PFSK-1 (cell line): Measurements from ENCODE around the gene RNF223.

Source experiments
- FOXP2 ChIP-seq: optimal IDR thresholded peaks from 2 replicates; pipeline ENCODE3; 2011; ENCODE audit warnings: borderline replicate concordance, control low read depth, inconsistent platforms; ENCODE audit not compliant: insufficient read depth; ENCODE audit errors: extremely low read length, extremely low read depth
- POLR2AphosphoS5 ChIP-seq: IDR thresholded peaks from 2 replicates; pipeline ENCODE4 v1.6.1; 2012; ENCODE audit warnings: low read depth, mild to moderate bottlenecking, control low read depth, low read length, moderate library complexity
- REST ChIP-seq, 2 experiments: IDR thresholded peaks; 2 replicates each; pipeline versions ENCODE4 v1.6.1 to v1.8.0; 2011 to 2012; ENCODE audit warnings: low read depth in 2 of 2, low read length in 2 of 2, control low read depth in 1 of 2, inconsistent platforms in 1 of 2, mild to moderate bottlenecking in 1 of 2, moderate library complexity in 1 of 2; ENCODE audit not compliant: insufficient read depth in 1 of 2
- SIN3A ChIP-seq: IDR thresholded peaks from 2 replicates; pipeline ENCODE4 v1.6.1; 2012; ENCODE audit warnings: mild to moderate bottlenecking, low read length, moderate library complexity, borderline replicate concordance; ENCODE audit not compliant: insufficient read depth
- TAF1 ChIP-seq: IDR thresholded peaks from 2 replicates; pipeline ENCODE4 v1.6.1; 2012; ENCODE audit warnings: low read length, control low read depth, borderline replicate concordance; ENCODE audit not compliant: insufficient read depth

Gene RNF223

DNA sequence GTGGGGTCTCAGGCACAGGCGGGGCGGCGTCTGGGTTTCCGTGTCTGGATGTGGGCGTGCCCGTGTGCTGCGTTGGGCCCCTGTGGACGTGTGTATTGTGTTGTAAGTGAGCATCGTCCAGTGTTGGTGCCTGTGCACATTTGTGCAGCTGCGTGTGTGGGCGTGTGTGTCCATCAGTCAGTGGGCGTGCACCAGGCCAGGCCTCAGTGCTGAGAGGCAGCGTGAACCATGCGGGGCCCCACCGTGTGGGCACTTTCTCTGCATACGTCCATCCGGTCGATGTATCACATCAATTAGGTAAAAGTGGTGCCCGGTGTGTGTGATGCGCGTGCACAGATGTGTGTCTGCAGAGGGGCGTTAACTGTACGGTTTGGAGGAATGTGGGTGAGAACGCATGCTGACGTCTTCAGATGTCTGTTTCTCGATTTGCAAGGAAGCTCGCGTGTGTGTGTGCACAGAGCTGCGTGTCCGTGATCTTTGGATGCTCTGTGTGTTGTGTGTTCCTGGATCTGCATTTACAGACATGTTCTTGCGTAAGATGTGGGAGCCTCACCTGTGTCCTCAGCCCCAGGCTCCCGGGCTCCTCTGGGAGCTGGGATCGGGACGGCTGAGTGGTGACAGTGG, 29.5 kb downstream of the RNF223 start:
- TF ChIP-seq TAF1, result no peak
- no peak for TF ChIP-seq POLR2AphosphoS5
- no peak for TF ChIP-seq REST (IDR thresholded peaks at IDR 0.05; ENCODE audit: insufficient read depth in 1 of 2, low read depth in 2 of 2, low read length in 2 of 2)
- no peak for TF ChIP-seq FOXP2
- TF ChIP-seq SIN3A, result no peak

DNA sequence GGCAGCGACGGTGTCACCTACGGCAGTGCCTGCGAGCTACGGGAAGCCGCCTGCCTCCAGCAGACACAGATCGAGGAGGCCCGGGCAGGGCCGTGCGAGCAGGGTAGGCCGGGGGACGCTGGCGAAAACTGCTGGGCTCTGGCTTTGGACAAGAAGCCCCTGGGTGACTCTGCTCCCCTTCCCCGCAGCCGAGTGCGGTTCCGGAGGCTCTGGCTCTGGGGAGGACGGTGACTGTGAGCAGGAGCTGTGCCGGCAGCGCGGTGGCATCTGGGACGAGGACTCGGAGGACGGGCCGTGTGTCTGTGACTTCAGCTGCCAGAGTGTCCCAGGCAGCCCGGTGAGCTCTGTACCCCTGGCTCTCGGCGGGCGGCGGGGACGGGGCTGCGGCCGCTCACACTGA, 30.2 kb downstream of the RNF223 start:
- TF ChIP-seq FOXP2 (no peak), TAF1 (no peak), POLR2AphosphoS5 (no peak), SIN3A (no peak), REST (IDR thresholded peaks at IDR 0.05; ENCODE audit: insufficient read depth in 1 of 2, low read depth in 2 of 2, low read length in 2 of 2) (no peak)

DNA sequence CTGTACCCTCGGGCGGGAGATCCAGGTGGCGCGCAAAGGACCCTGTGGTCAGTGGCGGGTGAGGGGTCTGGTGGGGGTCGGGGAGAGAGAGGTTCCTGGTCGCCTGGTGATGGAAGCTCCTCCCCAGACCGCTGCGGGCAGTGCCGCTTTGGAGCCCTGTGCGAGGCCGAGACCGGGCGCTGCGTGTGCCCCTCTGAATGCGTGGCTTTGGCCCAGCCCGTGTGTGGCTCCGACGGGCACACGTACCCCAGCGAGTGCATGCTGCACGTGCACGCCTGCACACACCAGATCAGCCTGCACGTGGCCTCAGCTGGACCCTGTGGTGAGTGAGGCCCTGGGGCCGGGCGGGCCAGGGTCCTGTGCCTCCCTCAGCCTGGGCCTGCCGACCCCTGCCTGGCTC, 30.7 kb downstream of the RNF223 start:
- TF ChIP-seq SIN3A, result no peak
- TF ChIP-seq REST (IDR thresholded peaks at IDR 0.05; ENCODE audit: insufficient read depth in 1 of 2, low read depth in 2 of 2, low read length in 2 of 2), result no peak
- no peak for TF ChIP-seq FOXP2
- no peak for TF ChIP-seq POLR2AphosphoS5
- no peak for TF ChIP-seq TAF1

GRCh38 chr1:1042835-1043234, 31.3 kb downstream of the RNF223 start:
- no peak for TF ChIP-seq FOXP2
- no peak for TF ChIP-seq POLR2AphosphoS5
- TF ChIP-seq SIN3A, result no peak
- no peak for TF ChIP-seq REST (IDR thresholded peaks at IDR 0.05; ENCODE audit: insufficient read depth in 1 of 2, low read depth in 2 of 2, low read length in 2 of 2)
- TF ChIP-seq TAF1, result no peak

DNA sequence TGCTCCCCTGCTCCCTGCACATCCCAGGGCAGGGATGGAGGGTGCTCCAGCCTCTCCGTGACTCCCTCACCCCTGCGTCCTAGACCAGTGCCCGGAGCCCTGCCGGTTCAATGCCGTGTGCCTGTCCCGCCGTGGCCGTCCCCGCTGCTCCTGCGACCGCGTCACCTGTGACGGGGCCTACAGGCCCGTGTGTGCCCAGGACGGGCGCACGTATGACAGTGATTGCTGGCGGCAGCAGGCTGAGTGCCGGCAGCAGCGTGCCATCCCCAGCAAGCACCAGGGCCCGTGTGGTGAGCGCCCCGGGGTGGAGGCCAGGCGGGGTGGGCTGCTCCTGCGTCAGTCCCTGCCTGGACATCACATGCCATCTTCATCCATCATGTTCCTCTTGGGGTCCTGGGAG, 32.2 kb downstream of the RNF223 start:
- TF ChIP-seq FOXP2, result no peak
- TF ChIP-seq SIN3A, result no peak
- TF ChIP-seq POLR2AphosphoS5, result no peak
- no peak for TF ChIP-seq TAF1
- TF ChIP-seq REST (IDR thresholded peaks at IDR 0.05; ENCODE audit: insufficient read depth in 1 of 2, low read depth in 2 of 2, low read length in 2 of 2), result no peak
